Neural progenitor cell (in vitro differentiated cells): ENCODE measurements around the gene CRACR2B. TPM values are rescaled to one million over a fixed set of nuclear protein-coding genes. Genes with fewer than 3 reads are reported as not detected.
A peak's percentile ranks its signal among the peaks of the same experiment; 100 is the strongest.

Source experiments
- DNase-seq: peaks from one replicate; pipeline ENCODE4 v3.0.0-alpha.2; 2016; ENCODE audit warnings: low spot score
- H2AFZ ChIP-seq: fragments of 200-600 bp; sonication (generic); replicated peaks from 2 replicates; pipeline ENCODE4 v1.6.1; 2016; ENCODE audit warnings: antibody characterized with exemption
- H3F3A ChIP-seq: fragments of 200-600 bp; sonication (generic); 2 replicates; pipeline ENCODE4 v1.6.1; 2016; ENCODE audit warnings: antibody characterized with exemption, low read depth
- H3K27ac ChIP-seq: fragments of 200-600 bp; sonication (generic); 2 replicates; pipeline ENCODE4 v1.5.1; 2016; ENCODE audit warnings: mild to moderate bottlenecking
- H3K27me3 ChIP-seq: fragments of 200-600 bp; sonication (generic); 2 replicates; pipeline ENCODE4 v1.6.1; 2016; ENCODE audit warnings: mild to moderate bottlenecking, moderate library complexity
- H3K36me3 ChIP-seq: fragments of 200-600 bp; sonication (generic); 2 replicates; pipeline ENCODE4 v1.5.1; 2016
- H3K4me1 ChIP-seq: fragments of 200-600 bp; sonication (generic); 2 replicates; pipeline ENCODE4 v1.6.1; 2016; ENCODE audit warnings: mixed run types
- H3K4me2 ChIP-seq: fragments of 200-600 bp; sonication (generic); 2 replicates; pipeline ENCODE4 v1.6.1; 2016
- H3K4me3 ChIP-seq: fragments of 200-600 bp; sonication (generic); 2 replicates; pipeline ENCODE4 v1.5.1; 2016
- H3K79me2 ChIP-seq: fragments of 200-600 bp; sonication (generic); 2 replicates; pipeline ENCODE4 v1.6.1; 2016; ENCODE audit warnings: low read depth
- H3K9ac ChIP-seq: fragments of 200-600 bp; sonication (generic); 2 replicates; pipeline ENCODE4 v1.6.1; 2016
- H3K9me3 ChIP-seq: fragments of 200-600 bp; sonication (generic); 2 replicates; pipeline ENCODE4 v1.5.1; 2016; ENCODE audit warnings: low read depth
- H4K20me1 ChIP-seq: fragments of 200-600 bp; sonication (generic); 2 replicates; pipeline ENCODE4 v1.6.1; 2016; ENCODE audit warnings: low read depth
- H3K27ac Mint-ChIP-seq: 3 replicates; pipeline ENCODE4 v1.8.0; 2021; ENCODE audit warnings: mixed read lengths
- H3K27me3 Mint-ChIP-seq: 2 replicates; pipeline ENCODE4 v1.8.0; 2022; ENCODE audit warnings: low read depth, mild to moderate bottlenecking, inconsistent platforms, moderate library complexity, mixed read lengths; ENCODE audit not compliant: insufficient read depth
- H3K36me3 Mint-ChIP-seq: 3 replicates; pipeline ENCODE4 v1.8.0; 2021; ENCODE audit warnings: mixed read lengths
- H3K4me1 Mint-ChIP-seq: 3 replicates; pipeline ENCODE4 v1.8.0; 2021; ENCODE audit warnings: mixed read lengths
- H3K4me3 Mint-ChIP-seq: 3 replicates; pipeline ENCODE4 v1.8.0; 2021; ENCODE audit warnings: mild to moderate bottlenecking, moderate library complexity, mixed read lengths
- H3K9me3 Mint-ChIP-seq: 3 replicates; pipeline ENCODE4 v1.8.0; 2020; ENCODE audit warnings: mixed read lengths
- CTCF ChIP-seq: fragments of 200-600 bp; sonication (generic); IDR thresholded peaks from 2 replicates; pipeline ENCODE4 v1.5.1; 2017; ENCODE audit warnings: antibody characterized with exemption, mild to moderate bottlenecking
- EZH2 ChIP-seq: fragments of 200-600 bp; sonication (generic); IDR thresholded peaks from 2 replicates; pipeline ENCODE4 v1.6.1; 2017; ENCODE audit warnings: antibody characterized with exemption, mild to moderate bottlenecking, moderate library complexity
- EZH2phosphoT487 ChIP-seq: fragments of 200-600 bp; sonication (generic); IDR thresholded peaks from 2 replicates; pipeline ENCODE4 v1.6.1; 2017; ENCODE audit warnings: antibody characterized with exemption
- total RNA-seq: library from RNA; depleted of rRNA; stranded (reverse); fragments of >200 nt; gene quantifications from 2 replicates; pipeline ENCODE4 v1.2.3, GENCODE V29; 2015; ENCODE audit warnings: low replicate concordance

Gene CRACR2B
- total RNA-seq, 1 donor from 2014 or later: 3.9 TPM

- peaks cover 12% of the 10 kb centered on the region for H3K4me1 Mint-ChIP-seq
- H3K36me3 Mint-ChIP-seq: no peaks in the 10 kb centered on the region
- Histone ChIP-seq H3K27ac (no peak overlapping the region), H3K36me3 (no peaks in the 10 kb centered on the region), H3K79me2 (no peaks in the 10 kb centered on the region), H2AFZ (no peak overlapping the region), H4K20me1 (peaks cover 27% of the 10 kb centered on the region), H3K9me3 (no peaks in the 10 kb centered on the region), H3K4me3 (no peak overlapping the region), H3K9ac (no peak overlapping the region), H3K27me3 (no peaks in the 10 kb centered on the region), H3F3A (peaks cover 8% of the 10 kb centered on the region), H3K4me1 (peaks cover 19% of the 10 kb centered on the region), H3K4me2 (no peak overlapping the region)
- no peak overlapping the region for H3K27ac Mint-ChIP-seq
- no peak overlapping the region for H3K4me3 Mint-ChIP-seq
- no peak for TF ChIP-seq CTCF
- DNase-seq: no peak
- H3K9me3 Mint-ChIP-seq: no peaks in the 10 kb centered on the region
- H3K27me3 Mint-ChIP-seq: no peaks in the 10 kb centered on the region
These were observed 36.5 kb downstream of the CRACR2B start for GRCh38 chr11:863910-864827.

- Mint-ChIP-seq H3K4me1 (peaks cover 12% of the 10 kb centered on the region), H3K9me3 (no peaks in the 10 kb centered on the region), H3K27me3 (no peaks in the 10 kb centered on the region), H3K36me3 (no peaks in the 10 kb centered on the region), H3K27ac (peak overlapping the region; percentile 46), H3K4me3 (no peak overlapping the region)
- Histone ChIP-seq H3K4me2 (no peak overlapping the region), H3K36me3 (no peaks in the 10 kb centered on the region), H3K9ac (no peak overlapping the region), H3K4me3 (no peak overlapping the region), H3K9me3 (no peaks in the 10 kb centered on the region), H3K27ac (no peak overlapping the region), H3K4me1 (peaks cover 19% of the 10 kb centered on the region), H4K20me1 (peaks cover 27% of the 10 kb centered on the region), H3K27me3 (no peaks in the 10 kb centered on the region), H2AFZ (no peak overlapping the region), H3F3A (peaks cover 8% of the 10 kb centered on the region), H3K79me2 (no peaks in the 10 kb centered on the region)
- no peak for DNase-seq
- TF ChIP-seq CTCF: no peak
- TF ChIP-seq EZH2phosphoT487: no peak
- TF ChIP-seq EZH2: no peak
These were observed 37.2 kb downstream of the CRACR2B start for GRCh38 chr11:864898-865297.

GRCh38 chr11:865462-866430, 38.0 kb downstream of the CRACR2B start:
- Histone ChIP-seq H3K9me3 (no peaks in the 10 kb centered on the region), H3K27me3 (no peaks in the 10 kb centered on the region), H3K27ac (no peak overlapping the region), H3K4me3 (no peak overlapping the region), H2AFZ (no peak overlapping the region), H4K20me1 (peaks cover 32% of the 10 kb centered on the region), H3K4me2 (no peak overlapping the region), H3K79me2 (no peaks in the 10 kb centered on the region), H3K36me3 (no peaks in the 10 kb centered on the region), H3K9ac (no peak overlapping the region), H3F3A (peaks cover 8% of the 10 kb centered on the region), H3K4me1 (peaks cover 19% of the 10 kb centered on the region)
- TF ChIP-seq EZH2 (no peak), CTCF (no peak)
- Mint-ChIP-seq H3K27ac (no peak overlapping the region), H3K9me3 (no peaks in the 10 kb centered on the region), H3K27me3 (no peaks in the 10 kb centered on the region), H3K4me1 (peaks cover 12% of the 10 kb centered on the region), H3K4me3 (no peak overlapping the region), H3K36me3 (no peaks in the 10 kb centered on the region)
- DNase-seq: no peak
